ENCODE data around the gene SKP1.

DNA sequence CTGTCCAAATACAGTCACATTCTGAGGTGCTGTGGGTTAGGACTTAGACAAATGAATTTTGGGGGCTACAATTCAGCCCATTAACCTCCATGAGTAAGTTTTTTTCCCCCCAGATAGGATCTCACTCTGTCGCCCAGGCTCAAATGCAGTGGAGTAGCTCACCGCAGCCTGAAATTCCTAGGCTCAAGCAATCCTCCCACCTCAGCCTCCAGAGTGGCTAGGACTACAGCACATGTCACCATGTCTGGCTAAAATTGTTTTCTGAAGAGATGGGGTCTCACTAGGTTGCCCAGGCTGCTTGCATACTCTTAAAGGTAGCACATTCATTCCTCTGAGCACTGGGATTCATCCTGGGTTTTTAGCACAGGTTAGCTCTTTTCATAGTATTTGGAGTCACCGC lies 26.9 kb upstream of the SKP1 start:
- no peak for TF ChIP-seq CTBP1 (IDR thresholded peaks at IDR 0.05; ENCODE audit: borderline replicate concordance)
- no peak for TF ChIP-seq SREBF2 (CRISPR knock-in tag; IDR thresholded peaks at IDR 0.05)

Data from K562 (cell line).